ENCODE measurements around the gene AIF1L.

DNA sequence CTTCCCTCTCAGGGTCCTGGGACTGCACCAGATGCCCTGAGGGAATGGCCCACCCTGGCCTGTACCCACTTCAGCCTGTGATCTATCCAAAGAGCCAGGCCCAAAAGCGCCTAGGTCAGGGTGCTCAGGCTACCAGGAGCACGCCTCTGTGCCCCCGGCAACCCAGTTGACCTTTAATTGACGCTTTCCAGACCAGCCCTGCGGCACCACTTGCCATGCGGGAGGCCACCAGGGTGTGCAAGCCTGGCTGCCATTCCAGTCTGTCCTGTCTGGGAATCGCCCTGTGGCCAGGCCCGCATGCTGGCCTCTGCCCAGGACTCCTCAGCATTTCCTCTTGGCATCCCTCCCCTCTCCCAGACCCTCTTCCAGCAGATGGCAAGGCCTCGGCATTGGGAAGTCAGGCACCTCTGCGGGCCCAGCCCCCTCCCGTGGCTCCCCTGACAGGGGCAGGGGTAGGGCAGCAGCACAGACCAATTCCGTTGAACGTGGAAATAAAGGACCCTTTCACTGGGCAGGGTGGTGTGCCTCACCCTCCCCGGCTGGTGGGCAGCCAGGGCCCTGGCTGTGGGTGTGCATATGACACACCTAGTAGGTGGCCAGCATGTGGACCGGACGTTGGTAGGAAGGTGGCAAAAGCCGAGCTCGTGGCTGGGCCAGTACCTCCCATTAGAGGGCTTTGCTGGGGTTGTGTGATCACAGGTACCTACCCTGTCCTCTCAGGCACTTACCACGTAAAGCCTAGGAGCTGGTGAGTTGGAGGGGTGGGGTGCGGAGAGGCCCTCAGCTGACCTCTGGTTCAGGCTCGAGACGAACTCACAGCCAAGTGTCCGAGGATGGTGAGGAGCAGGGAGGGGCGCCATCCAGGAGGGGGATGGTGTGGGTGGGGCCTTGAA is 3.5 kb upstream of the AIF1L start:
- TF ChIP-seq, protein P1, sequence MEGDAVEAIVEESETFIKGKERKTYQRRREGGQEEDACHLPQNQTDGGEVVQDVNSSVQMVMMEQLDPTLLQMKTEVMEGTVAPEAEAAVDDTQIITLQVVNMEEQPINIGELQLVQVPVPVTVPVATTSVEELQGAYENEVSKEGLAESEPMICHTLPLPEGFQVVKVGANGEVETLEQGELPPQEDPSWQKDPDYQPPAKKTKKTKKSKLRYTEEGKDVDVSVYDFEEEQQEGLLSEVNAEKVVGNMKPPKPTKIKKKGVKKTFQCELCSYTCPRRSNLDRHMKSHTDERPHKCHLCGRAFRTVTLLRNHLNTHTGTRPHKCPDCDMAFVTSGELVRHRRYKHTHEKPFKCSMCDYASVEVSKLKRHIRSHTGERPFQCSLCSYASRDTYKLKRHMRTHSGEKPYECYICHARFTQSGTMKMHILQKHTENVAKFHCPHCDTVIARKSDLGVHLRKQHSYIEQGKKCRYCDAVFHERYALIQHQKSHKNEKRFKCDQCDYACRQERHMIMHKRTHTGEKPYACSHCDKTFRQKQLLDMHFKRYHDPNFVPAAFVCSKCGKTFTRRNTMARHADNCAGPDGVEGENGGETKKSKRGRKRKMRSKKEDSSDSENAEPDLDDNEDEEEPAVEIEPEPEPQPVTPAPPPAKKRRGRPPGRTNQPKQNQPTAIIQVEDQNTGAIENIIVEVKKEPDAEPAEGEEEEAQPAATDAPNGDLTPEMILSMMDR (conservative IDR thresholded peaks at IDR 0.05; ENCODE audit: low read depth, low read length): no peak
- TF ChIP-seq EZH2 (IDR thresholded peaks at IDR 0.05; ENCODE audit: borderline replicate concordance, low read depth, low read length, poor library complexity, severe bottlenecking): no peak

Measured in A673 (cell line).